GM19193 (cell line): ENCODE results near the gene AGPAT2.

Source experiments
- POLR2A ChIP-seq: IDR thresholded peaks from 4 replicates; pipeline ENCODE4 v1.6.1; 2011; ENCODE audit not compliant: insufficient read depth, insufficient read length; ENCODE audit errors: extremely low read depth

The AGPAT2 gene

DNA sequence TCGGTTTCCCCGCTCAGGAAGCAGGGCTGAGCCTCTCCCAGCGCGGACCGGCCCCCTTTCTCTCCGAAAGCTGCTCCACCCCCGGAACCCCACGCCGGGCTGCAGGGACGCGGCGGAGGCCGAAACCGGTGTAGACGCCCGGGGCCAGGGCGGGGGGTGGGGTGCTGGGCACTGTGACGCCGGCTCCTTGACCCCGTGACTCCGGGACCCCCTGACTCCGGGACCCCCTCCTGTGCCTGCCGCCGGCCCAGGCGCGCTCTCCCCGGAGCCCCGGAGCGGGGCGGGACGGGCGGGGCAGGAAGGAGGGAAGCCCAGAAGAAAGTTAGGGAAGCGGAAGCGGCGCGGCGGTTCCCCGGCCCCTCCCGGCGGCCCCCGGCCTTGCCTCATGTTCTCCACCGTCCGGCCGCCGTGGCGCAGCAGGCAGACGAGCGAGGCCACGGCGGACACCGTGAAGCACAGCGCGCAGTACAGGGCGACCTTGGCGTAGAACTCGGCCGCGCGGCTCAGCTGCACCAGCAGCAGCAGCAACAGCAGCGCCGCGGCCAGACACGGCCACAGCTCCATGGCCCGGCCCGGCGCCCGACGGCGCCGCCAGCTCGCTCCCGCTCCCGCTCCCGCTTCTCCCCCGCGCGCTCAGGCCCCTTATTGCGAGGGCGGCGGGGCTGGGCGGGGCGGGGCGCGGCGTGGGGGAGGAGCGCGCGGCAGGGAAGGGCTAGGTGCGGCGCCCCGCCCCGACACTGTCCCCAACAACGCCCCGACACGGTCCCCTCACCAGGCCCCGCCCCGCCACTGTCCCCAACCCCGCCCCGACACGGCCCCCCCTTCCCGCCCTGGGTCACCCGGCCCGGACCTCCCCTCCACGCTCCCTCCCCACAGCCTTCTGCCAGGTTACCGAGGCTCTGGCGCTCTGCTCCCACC lies at the start of gene AGPAT2:
Gene AGPAT2 (minus strand): TSS at position 664 of the 918 bp plus-strand sequence. CDS start 100 bp downstream, at position 564.
- TF ChIP-seq POLR2A, result peak; percentile 49

DNA sequence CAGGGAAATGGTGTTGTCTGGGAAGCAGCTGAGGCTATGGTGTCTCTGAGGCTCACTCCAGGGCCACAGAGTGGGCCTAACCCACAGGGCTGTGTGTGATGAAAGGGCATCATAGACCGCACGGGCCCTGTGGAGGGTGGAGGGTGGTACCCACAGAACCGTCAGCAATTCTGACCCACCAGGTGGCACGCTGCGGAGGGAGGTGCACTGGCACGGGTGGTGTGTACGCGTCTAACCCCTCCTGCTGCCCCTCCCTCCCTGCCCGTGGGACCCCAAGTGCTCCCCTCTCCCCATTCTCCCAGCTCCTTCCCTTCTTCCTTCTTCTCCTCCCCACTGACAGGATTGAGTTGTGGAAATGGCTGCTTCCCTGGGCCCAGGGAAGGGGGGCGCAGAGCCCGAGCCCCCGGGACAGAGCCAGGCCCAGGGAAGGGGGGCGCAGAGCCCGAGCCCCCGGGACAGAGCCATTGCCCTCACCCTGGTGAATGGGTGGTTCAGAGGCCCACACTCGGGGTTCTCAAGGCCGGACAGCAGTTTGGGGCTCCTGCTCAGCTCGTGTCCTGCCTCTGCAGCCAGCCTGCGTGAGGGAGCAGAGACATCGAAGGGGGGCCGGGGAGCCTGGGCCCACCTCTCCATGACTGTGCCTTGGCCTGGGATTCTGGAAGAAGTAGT lies 48.7 kb upstream of the AGPAT2 start:
- no peak for TF ChIP-seq POLR2A

DNA sequence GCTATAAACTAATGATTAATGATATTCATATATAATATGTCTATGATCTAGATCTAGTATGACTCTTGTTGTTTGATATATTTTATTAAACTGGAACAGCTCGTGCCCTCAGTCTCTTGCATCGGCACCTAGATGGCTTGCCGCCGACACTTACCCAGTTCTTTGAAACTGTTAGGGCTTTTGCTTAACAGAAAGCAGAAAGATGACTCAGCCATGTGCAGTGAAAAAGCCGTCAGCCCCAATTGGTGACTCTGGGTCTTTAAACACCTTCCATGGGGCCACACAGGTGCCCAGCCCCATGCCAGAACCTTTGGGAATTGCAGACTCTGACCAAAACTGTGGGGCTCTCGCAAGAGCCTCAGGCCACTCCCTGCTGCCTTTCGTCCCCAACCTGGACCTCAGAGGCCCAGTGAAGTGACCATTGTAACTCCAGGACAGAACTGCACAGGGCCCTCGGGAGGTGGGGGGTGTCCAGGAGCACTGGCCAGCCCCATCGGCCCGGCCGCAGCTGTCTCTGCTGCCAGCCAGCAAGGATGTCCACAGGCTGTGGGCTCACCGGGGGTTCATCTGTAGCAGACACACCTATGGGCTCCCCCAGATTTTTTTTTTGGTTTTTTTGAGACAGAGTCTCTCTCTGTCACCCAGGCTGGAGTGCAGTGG lies 47.7 kb upstream of the AGPAT2 start:
- no peak for TF ChIP-seq POLR2A

DNA sequence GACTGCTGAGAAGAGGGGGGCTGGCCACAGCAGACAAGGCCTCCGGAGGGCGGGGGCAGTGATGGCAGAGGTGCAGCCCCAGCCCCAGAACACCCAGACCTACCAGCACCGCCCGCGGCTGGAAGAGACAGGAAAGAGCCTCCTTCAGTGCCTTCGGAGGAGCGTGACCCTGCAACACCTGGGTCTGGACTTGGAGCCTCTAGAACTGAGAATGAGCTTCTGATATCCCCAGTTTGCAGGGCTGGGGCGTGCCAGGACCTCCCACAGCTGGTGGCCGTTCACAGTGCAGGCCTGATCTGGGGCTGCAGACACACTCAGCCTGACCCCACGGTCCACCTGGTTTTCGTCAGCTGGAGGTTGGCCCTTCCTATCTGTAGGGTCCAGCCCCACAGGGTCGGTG lies 46.4 kb upstream of the AGPAT2 start:
- no peak for TF ChIP-seq POLR2A

DNA sequence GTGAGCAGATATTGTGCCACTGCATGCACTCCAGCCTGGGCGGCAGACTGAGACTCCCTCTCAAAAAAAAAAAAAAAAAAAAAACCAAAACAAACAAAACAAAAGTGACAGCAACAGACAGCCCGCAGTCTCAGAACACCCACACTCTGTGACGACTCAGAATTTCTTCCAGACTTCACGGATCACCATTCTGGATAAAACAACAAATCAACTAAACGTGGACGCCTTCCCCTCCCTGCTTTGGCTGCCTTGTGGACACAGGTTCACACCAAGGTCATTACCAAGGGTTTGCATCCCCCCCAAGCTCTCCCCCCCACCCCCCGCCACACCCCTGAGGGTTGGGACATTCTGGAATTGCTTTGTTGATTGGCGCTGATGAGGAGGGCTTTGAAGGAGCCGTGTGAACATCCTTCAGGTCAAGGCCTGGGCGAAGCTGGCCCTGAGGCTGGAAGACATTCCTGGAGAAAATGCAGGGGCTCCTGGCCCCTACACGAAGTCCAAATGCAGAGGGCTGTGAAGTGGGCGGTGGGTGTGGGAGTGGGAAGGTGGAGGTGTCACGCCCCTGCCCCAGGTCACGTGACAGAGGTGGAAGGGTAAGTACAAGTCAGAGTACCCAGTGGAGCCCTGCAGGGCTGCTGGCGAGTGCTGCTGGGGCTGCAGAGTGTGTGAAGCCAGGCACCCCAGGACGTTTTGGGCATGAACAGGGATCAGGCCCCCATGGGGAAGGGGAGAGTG lies 45.4 kb upstream of the AGPAT2 start:
- no peak for TF ChIP-seq POLR2A

DNA sequence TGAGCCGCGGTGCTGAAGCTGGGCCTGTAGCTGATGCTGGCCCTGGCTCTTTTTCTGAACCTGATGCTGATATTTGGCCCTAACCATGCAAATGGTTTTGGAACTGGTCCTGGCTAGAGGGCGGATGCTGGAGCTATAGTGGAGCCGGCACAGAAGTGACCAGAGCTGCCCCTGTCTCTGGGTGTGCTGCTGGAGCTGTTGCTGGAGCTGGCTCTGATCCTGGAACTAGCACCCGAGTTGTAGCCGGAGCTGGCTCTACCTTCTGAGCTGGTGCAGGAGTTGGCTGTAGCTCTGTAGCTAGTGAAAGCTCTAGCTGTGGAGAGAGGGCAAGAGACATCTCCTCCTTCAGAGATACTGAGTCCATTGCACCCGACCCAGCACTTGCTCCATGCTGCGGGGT lies 42.7 kb upstream of the AGPAT2 start:
- TF ChIP-seq POLR2A, result no peak

DNA sequence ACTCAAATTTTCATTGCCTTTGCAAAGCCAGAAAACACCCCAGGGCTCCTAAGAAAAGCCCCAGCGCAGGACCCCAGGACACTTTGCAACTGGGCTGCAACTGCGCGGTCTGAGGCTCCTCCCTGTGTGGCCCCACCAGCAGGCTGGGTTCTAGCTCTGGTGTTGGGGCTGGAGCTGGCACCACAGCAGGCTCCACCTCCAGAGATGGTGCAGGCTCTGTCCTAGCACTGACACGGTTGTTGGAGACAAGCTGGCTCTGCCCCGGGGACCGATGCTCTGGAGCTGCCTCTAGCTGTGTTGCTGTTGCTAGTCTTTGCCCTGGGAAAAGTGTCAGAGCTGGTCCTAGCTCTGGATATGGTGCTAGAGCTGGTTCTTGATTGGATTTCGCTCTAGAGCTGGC lies 41.9 kb upstream of the AGPAT2 start:
- TF ChIP-seq POLR2A, result no peak

DNA sequence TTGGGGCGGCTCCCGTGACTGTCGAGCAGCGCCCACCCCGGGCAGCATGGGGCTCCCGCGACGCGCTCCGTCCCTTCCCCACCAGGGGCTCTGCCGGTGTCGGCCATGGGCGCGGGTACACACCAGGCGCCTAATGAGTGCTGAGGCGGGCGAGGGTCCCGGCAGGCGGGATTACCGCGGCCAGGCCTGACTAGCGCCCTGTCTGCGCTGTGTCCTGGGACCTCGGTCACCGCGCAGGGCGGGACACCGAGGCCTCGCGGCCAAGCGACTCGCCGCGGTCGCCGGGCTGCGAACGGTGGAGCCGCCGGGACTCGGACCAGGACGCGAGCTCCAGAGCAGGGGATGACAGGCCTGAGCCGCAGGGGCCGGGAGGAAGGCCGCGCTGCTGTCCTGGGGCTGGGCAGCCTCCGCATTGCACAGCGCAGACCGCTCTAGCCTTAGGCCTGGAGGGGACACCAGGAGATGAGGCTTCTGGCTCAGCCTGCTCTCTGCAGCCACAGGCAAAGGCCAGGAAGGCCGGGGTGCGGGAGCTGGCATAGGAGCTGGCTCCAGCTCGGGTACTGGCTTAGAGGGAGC lies 41.4 kb upstream of the AGPAT2 start:
- TF ChIP-seq POLR2A, result no peak

DNA sequence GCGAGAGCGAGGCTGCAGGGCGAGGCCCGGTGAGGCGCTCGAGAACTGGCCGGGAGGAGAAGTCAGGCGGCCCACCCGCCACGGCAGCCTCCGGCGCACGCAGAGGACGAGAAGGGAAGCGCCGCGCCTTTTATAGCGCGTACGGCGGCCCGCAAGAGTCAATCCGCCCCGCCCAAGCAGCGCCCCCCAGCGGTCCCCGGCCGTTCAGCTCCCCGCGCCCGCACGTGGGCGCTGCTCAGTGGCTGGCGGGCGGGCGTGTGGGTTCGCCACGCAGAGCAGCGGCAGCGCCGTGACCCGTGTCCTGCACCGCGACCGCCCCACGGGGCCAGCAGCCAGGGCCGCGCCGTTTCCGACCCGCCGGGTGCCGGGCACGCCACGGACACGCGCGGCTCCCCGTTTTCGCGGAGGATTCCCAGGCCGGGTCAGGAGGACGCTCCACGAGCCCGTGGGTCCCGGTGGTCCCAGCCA lies 40.9 kb upstream of the AGPAT2 start:
- peak; percentile 100 for TF ChIP-seq POLR2A

DNA sequence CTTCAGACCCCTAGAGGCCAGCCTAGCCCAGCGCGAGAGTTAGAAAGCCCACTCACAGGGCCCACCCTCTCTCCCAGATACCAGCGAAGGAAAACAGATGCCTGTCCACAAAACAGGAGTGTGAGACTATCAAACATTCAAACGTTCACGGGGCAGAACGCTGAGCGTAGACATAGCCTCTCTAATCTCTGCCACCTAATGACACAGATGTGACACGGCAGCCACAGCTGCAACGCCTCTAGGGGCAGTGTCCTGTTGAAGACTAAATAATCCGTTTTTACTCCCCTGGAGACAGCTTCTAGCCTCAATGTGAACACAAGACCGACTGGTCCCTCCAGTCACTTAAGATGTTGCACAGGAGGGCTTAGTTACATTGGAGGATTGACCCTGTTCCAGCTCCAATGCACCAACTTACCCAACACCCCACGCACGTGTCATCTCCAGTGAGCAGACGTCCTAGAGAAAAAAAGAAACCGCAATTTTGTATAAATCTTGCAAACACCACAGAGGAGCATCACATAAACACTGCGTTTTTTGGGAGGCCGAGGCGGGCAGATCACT lies 39.5 kb upstream of the AGPAT2 start:
- TF ChIP-seq POLR2A, result no peak

DNA sequence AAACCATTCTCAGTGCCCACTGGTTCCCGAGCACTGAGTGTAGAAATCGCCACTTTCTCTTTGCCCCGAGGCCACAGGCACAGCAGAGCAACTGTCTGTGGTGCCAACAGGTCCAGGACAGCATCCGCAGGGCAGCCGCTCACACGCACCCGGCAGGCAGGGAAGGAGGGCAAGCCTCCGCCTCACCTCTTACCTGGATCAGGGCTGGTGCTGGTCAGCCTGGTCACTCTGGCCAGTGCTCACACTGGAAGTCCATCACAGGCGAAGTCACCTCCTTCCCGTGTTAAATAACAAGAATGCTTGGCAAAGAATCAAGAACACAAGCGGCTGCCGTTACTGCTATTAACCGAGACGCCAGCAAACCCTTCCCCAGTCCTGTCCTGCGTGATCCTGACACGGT lies 38.9 kb upstream of the AGPAT2 start:
- no peak for TF ChIP-seq POLR2A

DNA sequence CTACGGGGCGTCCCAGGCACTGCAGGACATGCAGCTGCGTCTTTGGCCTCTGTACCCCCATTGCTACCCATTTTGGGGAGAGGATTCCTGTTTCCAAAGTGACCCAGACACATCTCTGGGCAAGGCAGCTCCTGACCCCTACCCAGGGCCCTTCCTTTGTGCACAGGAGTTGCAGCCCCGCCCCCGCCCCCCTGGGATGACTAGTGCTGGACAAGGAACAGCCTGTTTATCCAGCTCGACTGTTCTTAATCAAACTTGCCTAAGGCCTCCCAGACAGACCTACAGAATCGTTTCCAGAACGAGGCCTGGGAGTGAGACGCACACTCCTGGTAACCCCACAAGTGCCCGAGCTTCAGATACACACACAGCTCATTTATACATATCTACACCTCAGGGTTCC lies 38.4 kb upstream of the AGPAT2 start:
- TF ChIP-seq POLR2A, result no peak

DNA sequence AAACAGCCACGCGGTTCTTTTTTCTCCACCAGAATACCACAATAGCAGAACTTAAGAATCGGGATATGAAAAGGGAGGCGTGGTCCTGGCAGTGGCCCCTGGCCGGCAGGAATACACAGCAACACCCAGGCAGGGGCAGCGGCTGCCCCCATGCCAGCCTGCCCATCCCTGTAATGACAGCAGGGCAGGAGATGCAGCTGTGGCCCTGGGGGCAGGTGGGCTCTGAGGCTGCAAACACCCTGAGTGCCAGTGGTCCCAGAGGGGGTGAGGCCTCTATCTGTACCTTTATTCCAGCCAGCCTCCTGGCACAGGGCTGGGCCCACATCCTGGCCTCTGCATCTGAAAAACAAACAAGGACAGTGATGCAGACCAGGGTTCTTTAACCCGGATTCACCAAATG lies 37.5 kb upstream of the AGPAT2 start:
- TF ChIP-seq POLR2A, result no peak

DNA sequence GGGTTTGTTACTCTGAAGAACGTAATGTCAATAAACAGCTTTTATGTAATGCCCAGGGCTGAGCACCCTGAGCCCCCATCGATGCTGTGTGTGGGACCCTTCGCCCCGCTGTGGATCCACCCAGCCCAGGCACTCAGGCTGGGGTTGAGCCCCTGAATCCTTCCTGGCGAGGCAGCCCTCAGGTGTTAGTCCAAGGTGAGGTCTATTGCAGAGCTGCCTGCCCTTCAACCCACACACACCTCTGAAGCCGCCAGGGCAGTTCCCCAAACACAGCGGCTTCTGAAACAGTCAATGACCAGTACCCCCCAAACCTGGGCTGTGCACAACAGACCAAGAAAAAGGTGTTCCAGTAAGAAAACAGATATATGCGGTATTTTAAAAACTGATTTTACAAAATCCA lies 36.7 kb upstream of the AGPAT2 start:
- TF ChIP-seq POLR2A, result no peak

DNA sequence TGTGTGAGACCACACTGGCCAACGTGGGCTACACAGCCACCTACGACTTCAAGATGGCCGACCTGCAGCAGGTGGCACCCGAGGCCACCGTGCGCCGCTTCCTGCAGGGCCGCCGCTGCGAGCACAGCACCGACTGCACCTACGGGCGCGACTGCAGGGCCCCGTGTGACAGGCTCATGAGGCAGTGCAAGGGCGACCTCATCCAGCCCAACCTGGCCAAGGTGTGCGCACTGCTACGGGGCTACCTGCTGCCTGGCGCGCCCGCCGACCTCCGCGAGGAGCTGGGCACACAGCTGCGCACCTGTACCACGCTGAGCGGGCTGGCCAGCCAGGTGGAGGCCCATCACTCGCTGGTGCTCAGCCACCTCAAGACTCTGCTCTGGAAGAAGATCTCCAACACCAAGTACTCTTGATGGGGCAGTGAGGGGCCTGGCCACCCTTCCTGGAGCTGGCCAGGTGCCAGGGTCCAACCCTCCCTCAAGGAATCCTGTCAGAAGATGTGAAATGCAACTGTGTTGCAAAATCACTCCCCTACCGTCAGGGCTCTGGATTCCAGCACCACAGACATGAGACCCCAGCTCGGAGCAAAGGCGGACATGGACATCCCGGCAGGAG lies 36.2 kb upstream of the AGPAT2 start:
- peak; percentile 46 for TF ChIP-seq POLR2A

DNA sequence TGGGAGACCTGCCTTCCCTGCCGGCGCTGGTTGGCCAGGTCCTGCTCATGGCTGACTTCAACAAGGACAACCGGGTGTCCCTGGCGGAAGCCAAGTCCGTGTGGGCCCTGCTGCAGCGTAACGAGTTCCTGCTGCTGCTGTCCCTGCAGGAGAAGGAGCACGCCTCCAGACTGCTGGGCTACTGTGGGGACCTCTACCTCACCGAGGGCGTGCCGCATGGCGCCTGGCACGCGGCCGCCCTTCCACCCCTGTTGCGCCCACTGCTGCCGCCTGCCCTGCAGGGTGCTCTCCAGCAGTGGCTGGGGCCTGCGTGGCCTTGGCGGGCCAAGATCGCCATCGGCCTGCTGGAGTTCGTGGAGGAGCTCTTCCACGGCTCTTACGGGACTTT lies 35.7 kb upstream of the AGPAT2 start:
- TF ChIP-seq POLR2A, result no peak
